Stomach smooth muscle (tissue), 2 donors: ENCODE results near the gene SEMA3D.
A peak's percentile ranks its signal among the peaks of the same experiment; 100 is the strongest.

Experiments used
- H3K27ac ChIP-seq: one replicate; pipeline ENCODE4 v1.7.0; 2013; ENCODE audit warnings: mild to moderate bottlenecking, low read length, inconsistent platforms
- H3K27me3 ChIP-seq, 2 donors: one replicate each; pipeline ENCODE4 v1.7.0; 2013; ENCODE audit warnings: low read length in 2 of 2; ENCODE audit not compliant: insufficient read depth in 2 of 2, control insufficient read depth in 1 of 2
- H3K36me3 ChIP-seq, 2 donors: one replicate each; pipeline ENCODE4 v1.7.0; 2013; ENCODE audit warnings: low read length in 2 of 2; ENCODE audit not compliant: control insufficient read depth in 2 of 2, insufficient read depth in 2 of 2
- H3K4me1 ChIP-seq: one replicate; pipeline ENCODE4 v1.7.0; 2013; ENCODE audit warnings: low read length; ENCODE audit not compliant: control insufficient read depth, insufficient read depth
- H3K4me3 ChIP-seq, 2 donors: one replicate each; pipeline ENCODE4 v1.7.0; 2013; ENCODE audit warnings: low read length in 2 of 2
- H3K9ac ChIP-seq, 2 donors: one replicate each; pipeline ENCODE4 v1.7.0; 2013; ENCODE audit warnings: low read length in 2 of 2, mild to moderate bottlenecking in 1 of 2
- H3K9me3 ChIP-seq, 2 donors: one replicate each; pipeline ENCODE4 v1.7.0; 2013; ENCODE audit warnings: low read length in 2 of 2; ENCODE audit not compliant: control insufficient read depth in 2 of 2
- donor health status: healthy.
- donor health status: Pancreatic carcinoma.

The SEMA3D gene

GRCh38 chr7:85103357-85103756, 83.5 kb downstream of the SEMA3D start:
- H3K4me3 ChIP-seq = no peak overlapping the region
- no peak overlapping the region for H3K9ac ChIP-seq
- H3K27me3 ChIP-seq = no peaks in the 10 kb centered on the region
- H3K4me1 ChIP-seq = no peaks in the 10 kb centered on the region
- H3K36me3 ChIP-seq = no peaks in the 10 kb centered on the region
- H3K27ac ChIP-seq = no peak overlapping the region
- no peaks in the 10 kb centered on the region for H3K9me3 ChIP-seq

GRCh38 chr7:85102813-85103350, 84.0 kb downstream of the SEMA3D start:
- H3K36me3 ChIP-seq = no peaks in the 10 kb centered on the region
- H3K4me1 ChIP-seq = no peaks in the 10 kb centered on the region
- H3K9ac ChIP-seq = no peak overlapping the region
- no peak overlapping the region for H3K4me3 ChIP-seq
- no peaks in the 10 kb centered on the region for H3K9me3 ChIP-seq
- H3K27me3 ChIP-seq = no peaks in the 10 kb centered on the region
- no peak overlapping the region for H3K27ac ChIP-seq

- H3K9ac ChIP-seq = no peak overlapping the region
- H3K27me3 ChIP-seq = no peaks in the 10 kb centered on the region
- H3K27ac ChIP-seq = no peak overlapping the region
- no peaks in the 10 kb centered on the region for H3K4me1 ChIP-seq
- H3K9me3 ChIP-seq = no peaks in the 10 kb centered on the region
- H3K4me3 ChIP-seq = no peak overlapping the region
- no peaks in the 10 kb centered on the region for H3K36me3 ChIP-seq
Measured at GRCh38 chr7:85101347-85101746, 85.5 kb downstream of the SEMA3D start.

- Histone ChIP-seq H3K9me3 (no peaks in the 10 kb centered on the region), H3K4me3 (no peak overlapping the region), H3K27ac (no peak overlapping the region), H3K9ac (no peak overlapping the region), H3K4me1 (no peaks in the 10 kb centered on the region), H3K36me3 (no peaks in the 10 kb centered on the region), H3K27me3 (no peaks in the 10 kb centered on the region)
Measured at GRCh38 chr7:85097844-85098243, 89.0 kb downstream of the SEMA3D start.

- no peak overlapping the region for H3K27ac ChIP-seq
- no peaks in the 10 kb centered on the region for H3K4me1 ChIP-seq
- H3K27me3 ChIP-seq = no peaks in the 10 kb centered on the region
- H3K4me3 ChIP-seq = no peak overlapping the region
- no peak overlapping the region for H3K9ac ChIP-seq
- H3K9me3 ChIP-seq = no peaks in the 10 kb centered on the region
- no peaks in the 10 kb centered on the region for H3K36me3 ChIP-seq
Measured at GRCh38 chr7:85095806-85096205, 91.0 kb downstream of the SEMA3D start.

GRCh38 chr7:85095366-85095765, 91.5 kb downstream of the SEMA3D start:
- no peak overlapping the region for H3K27ac ChIP-seq
- H3K36me3 ChIP-seq = no peaks in the 10 kb centered on the region
- H3K27me3 ChIP-seq = no peaks in the 10 kb centered on the region
- no peak overlapping the region for H3K4me3 ChIP-seq
- H3K9me3 ChIP-seq = no peaks in the 10 kb centered on the region
- no peaks in the 10 kb centered on the region for H3K4me1 ChIP-seq
- no peak overlapping the region for H3K9ac ChIP-seq

GRCh38 chr7:85094046-85094725, 92.7 kb downstream of the SEMA3D start:
- Histone ChIP-seq H3K9me3 (no peaks in the 10 kb centered on the region), H3K27ac (peak overlapping the region; percentile 7), H3K36me3 (no peaks in the 10 kb centered on the region), H3K27me3 (no peaks in the 10 kb centered on the region), H3K9ac (no peak overlapping the region), H3K4me1 (no peaks in the 10 kb centered on the region), H3K4me3 (no peak overlapping the region)

- Histone ChIP-seq H3K36me3 (no peaks in the 10 kb centered on the region), H3K4me3 (no peak overlapping the region), H3K4me1 (no peaks in the 10 kb centered on the region), H3K27ac (no peak overlapping the region), H3K9me3 (no peaks in the 10 kb centered on the region), H3K9ac (no peak overlapping the region), H3K27me3 (no peaks in the 10 kb centered on the region)
Measured at GRCh38 chr7:85091565-85091928, 95.3 kb downstream of the SEMA3D start.

- Histone ChIP-seq H3K4me1 (no peaks in the 10 kb centered on the region), H3K36me3 (no peaks in the 10 kb centered on the region), H3K9ac (no peak overlapping the region), H3K27ac (no peak overlapping the region), H3K4me3 (no peak overlapping the region), H3K9me3 (no peaks in the 10 kb centered on the region), H3K27me3 (no peaks in the 10 kb centered on the region)
Measured at GRCh38 chr7:85090919-85091564, 95.8 kb downstream of the SEMA3D start.

GRCh38 chr7:85090143-85090542, 96.7 kb downstream of the SEMA3D start:
- Histone ChIP-seq H3K9me3 (no peaks in the 10 kb centered on the region), H3K4me3 (no peak overlapping the region), H3K36me3 (no peaks in the 10 kb centered on the region), H3K27ac (no peak overlapping the region), H3K4me1 (no peaks in the 10 kb centered on the region), H3K9ac (no peak overlapping the region), H3K27me3 (no peaks in the 10 kb centered on the region)

- Histone ChIP-seq H3K9me3 (no peaks in the 10 kb centered on the region), H3K4me1 (no peaks in the 10 kb centered on the region), H3K9ac (no peak overlapping the region), H3K27me3 (no peaks in the 10 kb centered on the region), H3K36me3 (no peaks in the 10 kb centered on the region), H3K27ac (no peak overlapping the region), H3K4me3 (no peak overlapping the region)
Measured at GRCh38 chr7:85081846-85082245, 105.0 kb downstream of the SEMA3D start.
